ENCODE measurements around the gene EFCAB5.

Gene EFCAB5

GRCh38 chr17:30074254-30074653 is 132.8 kb downstream of the EFCAB5 start:
- Histone ChIP-seq H3K4me1 (ENCODE audit: control insufficient read depth, insufficient read depth, low read depth, low read length) (no peaks in the 10 kb centered on the region), H3K27me3 (ENCODE audit: control insufficient read depth in 1 of 2, insufficient read depth in 1 of 2, low read length in 2 of 2) (peaks cover 7 to 14% of the 10 kb centered on the region in 2 experiments), H3K79me1 (replicated peaks; ENCODE audit: low read length, poor library complexity, severe bottlenecking) (no peaks in the 10 kb centered on the region), H3K23ac (ENCODE audit: low read length in 2 of 2) (no peak overlapping the region), H2BK15ac (ENCODE audit: low read depth, poor library complexity, severe bottlenecking) (no peak overlapping the region), H3K4ac (ENCODE audit: low read depth in 1 of 2, low read length in 2 of 2) (no peak overlapping the region), H3K4me2 (ENCODE audit: low read length, poor library complexity, severe bottlenecking) (no peak overlapping the region), H2AFZ (ENCODE audit: low read depth, low read length) (no peak overlapping the region), H2AK5ac (ENCODE audit: low read length, severe bottlenecking) (no peak overlapping the region), H3K9me3 (ENCODE audit: control insufficient read depth, low read length) (no peaks in the 10 kb centered on the region), H2BK12ac (ENCODE audit: low read length in 2 of 2) (no peak overlapping the region), H3K14ac (ENCODE audit: low read length in 2 of 2) (no peak overlapping the region), H3K36me3 (ENCODE audit: control insufficient read depth in 1 of 2, insufficient read depth in 2 of 2, low read depth in 1 of 2, low read length in 2 of 2) (no peaks in the 10 kb centered on the region), H3K18ac (ENCODE audit: low read depth in 1 of 2, low read length in 2 of 2) (no peak overlapping the region), H2BK120ac (ENCODE audit: low read depth, low read length) (no peak overlapping the region), H3K27ac (ENCODE audit: low read length, poor library complexity, severe bottlenecking) (no peak overlapping the region), H4K8ac (ENCODE audit: low read length) (no peak overlapping the region), H3K4me3 (ENCODE audit: insufficient read depth in 1 of 2, low read depth in 1 of 2, low read length in 2 of 2) (no peak overlapping the region), H4K91ac (ENCODE audit: low read length) (no peak overlapping the region), H2BK5ac (ENCODE audit: low read depth, low read length, poor library complexity, severe bottlenecking) (no peak overlapping the region), H3K9ac (ENCODE audit: low read length) (no peak overlapping the region)
- 43% methylated on average over 1 of the region's 2 CpGs for WGBS
- no peak for DNase-seq

GRCh38 chr17:30074730-30075129 is 133.3 kb downstream of the EFCAB5 start:
- Histone ChIP-seq H3K4me1 (ENCODE audit: control insufficient read depth, insufficient read depth, low read depth, low read length) (no peaks in the 10 kb centered on the region), H3K79me1 (replicated peaks; ENCODE audit: low read length, poor library complexity, severe bottlenecking) (no peaks in the 10 kb centered on the region), H3K36me3 (ENCODE audit: control insufficient read depth in 1 of 2, insufficient read depth in 2 of 2, low read depth in 1 of 2, low read length in 2 of 2) (no peaks in the 10 kb centered on the region), H3K4me2 (ENCODE audit: low read length, poor library complexity, severe bottlenecking) (no peak overlapping the region), H3K27me3 (ENCODE audit: control insufficient read depth in 1 of 2, insufficient read depth in 1 of 2, low read length in 2 of 2) (peaks cover 7 to 17% of the 10 kb centered on the region in 2 experiments), H3K27ac (ENCODE audit: low read length, poor library complexity, severe bottlenecking) (no peak overlapping the region), H3K18ac (ENCODE audit: low read depth in 1 of 2, low read length in 2 of 2) (no peak overlapping the region), H2BK15ac (ENCODE audit: low read depth, poor library complexity, severe bottlenecking) (no peak overlapping the region), H3K9me3 (ENCODE audit: control insufficient read depth, low read length) (no peaks in the 10 kb centered on the region), H3K9ac (ENCODE audit: low read length) (no peak overlapping the region), H3K4me3 (ENCODE audit: insufficient read depth in 1 of 2, low read depth in 1 of 2, low read length in 2 of 2) (no peak overlapping the region), H3K23ac (ENCODE audit: low read length in 2 of 2) (no peak overlapping the region), H4K8ac (ENCODE audit: low read length) (no peak overlapping the region), H2BK120ac (ENCODE audit: low read depth, low read length) (no peak overlapping the region), H3K14ac (ENCODE audit: low read length in 2 of 2) (no peak overlapping the region), H2AFZ (ENCODE audit: low read depth, low read length) (no peak overlapping the region), H2BK5ac (ENCODE audit: low read depth, low read length, poor library complexity, severe bottlenecking) (no peak overlapping the region), H2BK12ac (ENCODE audit: low read length in 2 of 2) (no peak overlapping the region), H3K4ac (ENCODE audit: low read depth in 1 of 2, low read length in 2 of 2) (no peak overlapping the region), H4K91ac (ENCODE audit: low read length) (no peak overlapping the region), H2AK5ac (ENCODE audit: low read length, severe bottlenecking) (no peak overlapping the region)
- 60% methylated on average over 1 of the region's 2 CpGs for WGBS
- DNase-seq = no peak

GRCh38 chr17:30082773-30083172 is 141.3 kb downstream of the EFCAB5 start:
- Histone ChIP-seq H2BK120ac (ENCODE audit: low read depth, low read length) (no peak overlapping the region), H2BK15ac (ENCODE audit: low read depth, poor library complexity, severe bottlenecking) (no peak overlapping the region), H3K79me1 (replicated peaks; ENCODE audit: low read length, poor library complexity, severe bottlenecking) (no peaks in the 10 kb centered on the region), H4K91ac (ENCODE audit: low read length) (no peak overlapping the region), H3K4me3 (ENCODE audit: insufficient read depth in 1 of 2, low read depth in 1 of 2, low read length in 2 of 2) (no peak overlapping the region), H3K9ac (ENCODE audit: low read length) (no peak overlapping the region), H3K9me3 (ENCODE audit: control insufficient read depth, low read length) (no peaks in the 10 kb centered on the region), H3K18ac (ENCODE audit: low read depth in 1 of 2, low read length in 2 of 2) (no peak overlapping the region), H2AFZ (ENCODE audit: low read depth, low read length) (no peak overlapping the region), H3K4me2 (ENCODE audit: low read length, poor library complexity, severe bottlenecking) (no peak overlapping the region), H2BK12ac (ENCODE audit: low read length in 2 of 2) (no peak overlapping the region), H3K14ac (ENCODE audit: low read length in 2 of 2) (no peak overlapping the region), H3K4me1 (ENCODE audit: control insufficient read depth, insufficient read depth, low read depth, low read length) (no peaks in the 10 kb centered on the region), H3K27ac (ENCODE audit: low read length, poor library complexity, severe bottlenecking) (no peak overlapping the region), H3K27me3 (ENCODE audit: control insufficient read depth in 1 of 2, insufficient read depth in 1 of 2, low read length in 2 of 2) (peaks cover 12 to 20% of the 10 kb centered on the region in 2 experiments), H2BK5ac (ENCODE audit: low read depth, low read length, poor library complexity, severe bottlenecking) (no peak overlapping the region), H3K36me3 (ENCODE audit: control insufficient read depth in 1 of 2, insufficient read depth in 2 of 2, low read depth in 1 of 2, low read length in 2 of 2) (no peaks in the 10 kb centered on the region), H3K23ac (ENCODE audit: low read length in 2 of 2) (no peak overlapping the region), H3K4ac (ENCODE audit: low read depth in 1 of 2, low read length in 2 of 2) (no peak overlapping the region), H4K8ac (ENCODE audit: low read length) (no peak overlapping the region), H2AK5ac (ENCODE audit: low read length, severe bottlenecking) (no peak overlapping the region)
- WGBS = 70% methylated on average over 4 of the region's 5 CpGs
- no peak for DNase-seq

- H3K14ac ChIP-seq (ENCODE audit: low read length in 2 of 2) = no peak overlapping the region
- H2BK5ac ChIP-seq (ENCODE audit: low read depth, low read length, poor library complexity, severe bottlenecking) = no peak overlapping the region
- DNase-seq = no peak
- no peak overlapping the region for H4K8ac ChIP-seq (ENCODE audit: low read length)
- H3K27ac ChIP-seq (ENCODE audit: low read length, poor library complexity, severe bottlenecking) = no peak overlapping the region
- no peak overlapping the region for H3K23ac ChIP-seq (ENCODE audit: low read length in 2 of 2)
- no peak overlapping the region for H3K18ac ChIP-seq (ENCODE audit: low read depth in 1 of 2, low read length in 2 of 2)
- H3K79me1 ChIP-seq (replicated peaks; ENCODE audit: low read length, poor library complexity, severe bottlenecking) = no peaks in the 10 kb centered on the region
- H3K4me1 ChIP-seq (ENCODE audit: control insufficient read depth, insufficient read depth, low read depth, low read length) = no peaks in the 10 kb centered on the region
- no peak overlapping the region for H4K91ac ChIP-seq (ENCODE audit: low read length)
- H3K27me3 ChIP-seq (ENCODE audit: control insufficient read depth in 1 of 2, insufficient read depth in 1 of 2, low read length in 2 of 2) = peaks cover 9 to 17% of the 10 kb centered on the region in 2 experiments
- H3K4me2 ChIP-seq (ENCODE audit: low read length, poor library complexity, severe bottlenecking) = no peak overlapping the region
- H3K9ac ChIP-seq (ENCODE audit: low read length) = no peak overlapping the region
- 67% methylated on average over 6 of the region's 6 CpGs for WGBS
- H2BK12ac ChIP-seq (ENCODE audit: low read length in 2 of 2) = no peak overlapping the region
- no peaks in the 10 kb centered on the region for H3K36me3 ChIP-seq (ENCODE audit: control insufficient read depth in 1 of 2, insufficient read depth in 2 of 2, low read depth in 1 of 2, low read length in 2 of 2)
- H2BK120ac ChIP-seq (ENCODE audit: low read depth, low read length) = no peak overlapping the region
- no peak overlapping the region for H3K4ac ChIP-seq (ENCODE audit: low read depth in 1 of 2, low read length in 2 of 2)
- no peak overlapping the region for H2BK15ac ChIP-seq (ENCODE audit: low read depth, poor library complexity, severe bottlenecking)
- H2AK5ac ChIP-seq (ENCODE audit: low read length, severe bottlenecking) = no peak overlapping the region
- no peak overlapping the region for H2AFZ ChIP-seq (ENCODE audit: low read depth, low read length)
- H3K4me3 ChIP-seq (ENCODE audit: insufficient read depth in 1 of 2, low read depth in 1 of 2, low read length in 2 of 2) = no peak overlapping the region
- H3K9me3 ChIP-seq (ENCODE audit: control insufficient read depth, low read length) = no peaks in the 10 kb centered on the region
These were observed 143.4 kb downstream of the EFCAB5 start for GRCh38 chr17:30084788-30085187.
